Jurkat, Clone E6-1 (cell line): ENCODE results near the gene MYOCD.
A peak's percentile ranks its signal among the peaks of the same experiment; 100 is the strongest.

Experiments used
- DNase-seq: peaks from one replicate; pipeline ENCODE4 v3.0.0-alpha.2; 2011; ENCODE audit warnings: low read depth, low spot score
- H3K4me3 ChIP-seq: 2 replicates; pipeline ENCODE4 v1.5.1; 2011; ENCODE audit warnings: mild to moderate bottlenecking, low read length, control low read depth, moderate library complexity

Gene MYOCD

DNA sequence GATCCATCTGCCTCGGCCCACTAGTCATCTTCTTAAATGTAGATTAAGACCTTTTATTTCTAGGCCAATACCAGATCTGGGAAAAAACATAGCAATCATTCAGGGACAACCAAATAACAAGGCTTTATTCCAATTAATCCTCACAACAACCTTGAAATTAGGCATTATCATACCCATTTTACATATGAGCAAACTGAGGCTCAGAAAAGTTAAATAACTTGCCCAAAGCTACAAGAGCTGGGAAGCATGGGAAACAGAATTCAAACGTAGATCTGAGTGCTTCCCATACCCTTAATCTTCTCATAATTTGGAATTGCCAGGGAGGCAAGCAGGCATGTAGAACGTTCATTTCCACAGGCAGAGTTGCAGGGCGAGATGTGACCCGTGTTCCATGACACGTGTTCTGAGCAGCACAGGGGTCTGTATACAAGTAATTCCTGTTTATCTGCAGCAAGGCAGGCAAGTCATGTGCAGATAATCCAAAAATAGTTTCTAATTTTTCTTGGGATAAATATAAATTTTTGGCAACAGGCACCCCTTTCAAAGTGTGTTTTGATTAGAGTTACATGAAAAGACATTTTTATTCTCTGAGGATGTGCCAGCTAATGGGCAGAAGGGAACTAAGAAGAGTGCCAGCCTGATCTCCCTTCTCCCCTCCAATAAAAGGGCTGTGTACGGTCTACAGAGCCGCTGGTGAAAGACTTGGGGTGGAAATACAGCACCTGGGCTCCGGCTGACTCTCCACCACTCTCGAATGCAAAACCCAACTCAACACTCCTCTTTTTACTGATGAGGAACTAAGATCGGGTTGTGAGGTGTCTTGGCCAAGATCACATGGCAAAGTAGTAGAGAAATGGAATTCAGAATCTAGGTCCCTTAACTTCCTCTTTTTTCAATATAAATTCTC, 27.7 kb upstream of the MYOCD start:
- H3K4me3 ChIP-seq, result no peak overlapping the region
- DNase-seq, result no peak

DNA sequence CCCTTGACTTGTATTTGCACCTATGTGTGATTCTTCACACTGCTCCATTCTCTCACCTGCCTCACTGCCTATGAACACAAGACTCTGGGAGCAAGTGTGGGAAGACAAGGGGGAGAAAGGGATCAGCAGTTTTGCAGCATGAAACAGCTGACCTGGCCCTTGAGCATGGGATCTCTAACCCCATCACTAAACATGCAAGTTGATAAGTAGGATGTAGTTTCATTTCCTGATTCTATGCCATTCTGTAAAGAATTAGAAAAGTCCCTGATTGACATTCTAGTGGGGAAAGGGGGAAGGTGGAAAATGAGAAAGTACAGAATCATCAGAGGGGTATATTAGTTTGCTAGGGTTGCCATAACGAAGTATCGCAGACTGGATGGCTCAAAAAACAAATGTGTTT, 25.3 kb upstream of the MYOCD start:
- H3K4me3 ChIP-seq, result no peak overlapping the region
- no peak for DNase-seq

DNA sequence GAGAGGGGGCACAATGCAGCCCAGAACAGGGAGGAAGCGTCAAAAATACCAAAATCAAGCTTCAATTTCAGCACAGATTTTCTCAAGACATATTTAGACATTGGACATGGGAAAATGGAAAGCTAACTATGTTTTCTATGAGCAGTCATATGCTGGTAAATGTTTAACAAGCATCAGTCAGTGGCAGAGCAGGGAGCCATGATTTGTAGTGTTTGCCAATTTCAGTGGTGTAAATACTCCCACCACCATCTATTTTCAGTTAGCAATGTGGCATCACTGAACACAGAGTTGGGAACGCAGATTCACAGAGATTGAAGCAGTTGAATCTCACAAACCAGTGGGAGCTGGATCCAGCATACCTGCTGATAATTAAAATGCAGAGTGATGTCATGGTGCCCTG, 24.6 kb upstream of the MYOCD start:
- no peak for DNase-seq

DNA sequence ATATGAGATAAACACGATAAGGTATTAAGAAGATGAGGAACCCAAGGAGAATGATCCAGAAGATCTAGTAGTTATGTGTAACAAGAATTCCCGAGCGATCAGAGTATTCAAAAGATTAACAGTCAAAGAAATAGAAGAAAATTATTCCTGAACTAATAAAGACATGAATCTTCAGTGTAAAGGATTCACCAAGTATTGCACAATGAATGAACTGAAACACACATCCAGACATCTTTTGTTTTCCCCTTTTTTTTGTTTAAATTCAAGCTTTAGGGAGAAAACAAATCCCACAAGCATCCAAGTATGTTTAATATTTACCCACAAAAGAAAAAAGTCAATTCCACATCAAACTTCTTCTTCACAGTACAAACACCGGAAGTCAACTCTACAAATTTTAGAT, 23.7 kb upstream of the MYOCD start:
- DNase-seq, result peak; percentile 6
- no peak overlapping the region for H3K4me3 ChIP-seq

More for the DNA sequence above, 24.6 kb upstream of the MYOCD start:
- H3K4me3 ChIP-seq, result no peak overlapping the region

DNA sequence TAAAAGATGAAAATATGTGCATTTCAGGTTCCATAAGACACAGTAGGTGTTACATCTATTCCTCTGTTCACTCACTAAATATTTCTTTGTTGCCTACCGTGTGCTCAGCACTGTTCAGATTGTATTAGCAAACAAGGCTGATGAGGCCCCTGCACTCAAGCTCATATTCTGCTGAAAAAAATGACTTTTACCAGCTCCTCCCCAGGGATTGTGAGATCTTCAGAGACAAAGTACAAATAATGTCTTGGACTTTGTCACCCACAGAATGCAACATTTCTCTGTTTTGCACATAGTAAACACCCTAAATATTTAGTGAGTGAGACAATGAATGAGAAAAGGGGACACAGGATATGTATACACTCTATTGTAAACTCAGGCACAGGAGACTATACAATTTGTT, 21.9 kb upstream of the MYOCD start:
- DNase-seq, result no peak
- no peak overlapping the region for H3K4me3 ChIP-seq

DNA sequence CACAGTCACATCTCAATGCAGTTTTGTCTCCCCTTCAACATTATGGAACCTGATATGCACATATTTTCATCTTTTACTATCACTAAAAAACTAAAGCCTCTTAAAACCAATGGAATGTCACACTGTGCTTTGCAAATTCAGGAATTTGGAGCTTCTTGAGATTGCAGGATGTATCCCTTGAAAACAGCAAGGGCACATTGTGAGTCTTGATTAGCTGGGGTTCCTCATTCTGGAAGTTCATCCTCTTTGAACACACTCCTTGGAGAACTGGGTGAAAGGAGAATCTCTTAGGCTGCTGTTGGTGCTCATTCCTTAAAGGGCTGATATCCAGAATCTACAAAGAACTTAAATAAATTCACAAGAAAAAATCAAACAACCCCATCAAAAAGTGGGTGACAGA, 21.1 kb upstream of the MYOCD start:
- H3K4me3 ChIP-seq, result no peak overlapping the region
- no peak for DNase-seq

DNA sequence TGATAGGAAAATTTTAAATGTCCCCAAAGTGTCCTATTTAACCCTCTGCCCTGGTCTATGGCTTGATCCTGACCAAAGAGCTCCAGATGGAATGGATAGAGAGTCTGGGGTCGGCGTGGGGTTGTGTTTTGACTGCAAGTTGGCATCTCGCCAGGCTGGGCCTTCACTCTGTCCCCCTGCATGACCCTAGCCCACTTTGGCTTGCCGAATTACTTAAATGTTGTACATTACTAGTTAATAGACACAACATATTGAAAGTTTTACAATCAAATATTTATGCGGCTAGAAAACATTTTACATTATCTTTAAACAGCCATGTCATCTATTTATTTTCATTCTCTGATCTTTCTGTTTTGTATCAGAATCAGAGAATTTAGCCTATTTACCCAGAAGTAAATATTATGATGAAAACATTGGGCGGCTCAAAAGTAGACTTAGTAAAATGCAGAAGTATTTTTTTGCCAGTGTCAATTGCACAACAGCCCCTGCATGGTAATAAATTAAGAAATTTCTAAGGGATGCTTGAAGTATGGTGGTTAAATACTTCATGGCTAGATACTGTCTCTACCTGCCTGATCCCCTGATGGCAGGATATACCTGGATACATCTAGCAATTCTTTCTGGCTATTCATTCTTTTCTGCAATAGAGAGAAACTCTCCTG, 18.8 kb upstream of the MYOCD start:
- H3K4me3 ChIP-seq, result no peak overlapping the region
- DNase-seq, result no peak

DNA sequence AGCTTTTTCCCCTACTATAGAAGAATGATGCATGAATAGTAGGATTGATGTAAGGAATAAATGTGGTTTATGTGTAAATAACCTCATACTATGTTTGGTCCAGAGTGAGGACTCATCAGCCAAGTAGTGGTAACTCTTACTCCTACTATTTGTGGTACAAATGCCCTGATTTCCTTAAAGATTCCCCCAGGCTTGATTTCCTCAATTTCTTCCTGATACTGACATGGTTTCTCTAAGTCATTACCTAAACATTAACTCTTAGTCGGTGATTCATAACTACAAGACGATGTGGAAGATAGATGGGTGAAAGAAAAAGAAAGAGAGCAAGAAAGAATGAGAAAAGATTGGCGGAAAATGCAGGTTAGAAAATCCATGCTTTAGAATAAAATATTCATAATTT, 17.2 kb upstream of the MYOCD start:
- no peak overlapping the region for H3K4me3 ChIP-seq
- DNase-seq, result no peak

DNA sequence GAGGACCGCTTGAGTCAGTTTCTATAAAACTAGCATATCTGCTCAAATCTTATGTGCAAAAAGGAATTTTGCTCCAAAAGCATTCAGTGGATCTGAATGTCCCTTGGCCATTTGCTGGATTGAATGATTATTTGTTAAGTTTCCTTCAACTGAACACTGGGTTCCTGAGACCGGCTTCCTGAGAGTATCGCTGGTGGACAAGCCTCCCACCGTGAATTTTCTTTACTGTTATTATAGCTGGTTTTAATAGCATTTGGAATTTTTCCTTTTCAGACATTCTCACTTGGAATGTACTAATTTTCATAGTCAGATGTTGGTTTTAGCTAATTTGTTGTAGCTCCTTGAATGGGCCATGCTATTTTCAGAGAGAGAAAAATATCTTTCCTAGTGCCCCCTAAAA, 9.8 kb upstream of the MYOCD start:
- no peak overlapping the region for H3K4me3 ChIP-seq
- DNase-seq, result no peak

DNA sequence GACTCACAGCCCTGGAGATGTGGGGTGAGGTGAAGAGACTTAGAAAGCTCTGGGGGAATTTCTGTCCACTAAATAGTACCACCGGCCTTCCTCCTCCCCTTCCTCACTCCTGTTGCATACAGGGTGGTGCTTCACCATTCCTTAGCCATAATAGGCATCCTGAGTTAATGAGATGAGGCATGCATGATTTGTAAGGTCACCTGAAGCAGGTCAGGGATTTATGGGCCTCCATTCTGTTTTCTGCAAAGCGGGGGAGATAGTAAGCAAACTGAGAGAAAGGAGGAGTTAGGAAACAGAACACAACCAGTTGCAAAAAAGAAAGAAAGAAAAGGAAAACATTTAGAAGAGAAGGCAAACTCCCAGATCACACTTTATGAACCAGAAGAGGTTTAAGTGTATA, 9.3 kb upstream of the MYOCD start:
- H3K4me3 ChIP-seq, result no peak overlapping the region
- no peak for DNase-seq

DNA sequence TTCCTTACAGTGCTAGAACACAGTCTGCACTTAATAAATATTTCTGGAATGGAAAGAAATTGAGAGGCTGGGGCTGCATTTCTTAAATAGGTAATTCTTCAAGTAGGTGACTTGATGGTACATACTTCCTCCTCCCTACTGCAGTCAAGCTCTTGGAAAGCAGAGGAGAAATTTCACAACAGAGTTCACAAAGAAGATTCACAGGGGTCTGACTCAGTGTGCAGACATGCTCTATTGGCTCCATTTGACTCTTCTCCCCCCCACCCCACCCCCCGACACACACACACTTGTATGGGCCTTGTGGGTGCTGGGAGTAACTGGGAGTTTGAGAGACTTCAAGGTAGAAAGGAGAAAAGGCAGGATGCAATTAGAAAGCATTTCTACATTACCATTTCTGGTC, 6.2 kb upstream of the MYOCD start:
- no peak for DNase-seq
- no peak overlapping the region for H3K4me3 ChIP-seq

DNA sequence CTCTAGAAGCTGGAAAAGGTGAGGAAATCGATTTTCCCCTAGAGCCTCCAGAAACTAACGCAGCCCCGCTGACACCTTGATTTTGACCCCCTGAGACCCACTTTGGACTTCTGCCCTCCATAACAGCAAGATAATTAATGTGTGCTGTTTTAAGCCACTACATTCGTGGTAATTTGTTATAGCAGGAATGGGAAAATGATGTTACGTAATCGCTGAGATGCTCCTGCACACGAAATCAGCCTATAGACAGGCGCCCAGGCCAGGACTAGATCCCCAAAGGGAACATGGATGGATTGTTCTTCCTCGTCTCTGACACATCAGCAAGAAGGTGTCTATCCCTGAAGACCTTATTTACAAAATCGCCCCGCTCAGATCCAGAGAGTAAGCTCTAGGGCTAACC, 1.4 kb upstream of the MYOCD start:
- no peak for DNase-seq
- no peak overlapping the region for H3K4me3 ChIP-seq

DNA sequence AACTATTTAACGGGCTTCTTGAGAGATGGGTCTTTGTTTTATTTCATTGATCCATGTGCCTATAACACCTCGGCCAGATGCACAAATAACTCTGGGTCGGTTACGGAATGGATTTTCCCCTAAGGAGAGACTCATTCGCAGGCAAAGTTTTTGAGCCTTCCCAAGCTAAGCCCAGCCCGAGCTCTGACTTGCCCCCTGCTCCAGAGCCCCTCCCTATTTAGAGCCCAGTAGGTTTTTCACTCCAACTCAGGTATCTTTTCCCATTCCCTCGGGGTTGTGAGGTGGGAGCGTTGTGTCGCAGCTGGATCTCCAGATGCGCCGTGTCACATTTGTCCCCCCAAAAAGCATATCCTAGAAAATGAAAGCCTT, 812 bp upstream of the MYOCD start:
- H3K4me3 ChIP-seq, result no peak overlapping the region

DNA sequence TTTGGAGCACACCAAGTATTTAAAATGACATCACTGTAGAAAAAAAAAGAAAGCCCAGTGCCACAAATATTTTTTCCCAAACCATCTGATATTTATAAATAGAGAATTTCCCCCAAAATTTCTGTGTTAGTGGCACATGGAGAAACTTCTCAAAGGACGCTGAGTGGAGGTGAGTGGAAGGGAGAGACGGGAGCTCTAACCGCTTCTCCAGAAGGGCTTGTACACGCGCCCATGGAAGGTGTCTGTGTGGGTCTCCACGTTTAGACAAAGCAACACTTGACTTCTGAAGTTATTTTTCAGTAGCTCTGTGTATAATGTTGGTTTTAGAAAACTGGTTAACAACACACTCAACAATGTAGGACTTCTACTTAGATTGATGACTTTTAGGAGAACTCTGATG, 1.0 kb downstream of the MYOCD start:
- no peak for DNase-seq
- no peak overlapping the region for H3K4me3 ChIP-seq

More for the DNA sequence above, 812 bp upstream of the MYOCD start:
- DNase-seq, result no peak

DNA sequence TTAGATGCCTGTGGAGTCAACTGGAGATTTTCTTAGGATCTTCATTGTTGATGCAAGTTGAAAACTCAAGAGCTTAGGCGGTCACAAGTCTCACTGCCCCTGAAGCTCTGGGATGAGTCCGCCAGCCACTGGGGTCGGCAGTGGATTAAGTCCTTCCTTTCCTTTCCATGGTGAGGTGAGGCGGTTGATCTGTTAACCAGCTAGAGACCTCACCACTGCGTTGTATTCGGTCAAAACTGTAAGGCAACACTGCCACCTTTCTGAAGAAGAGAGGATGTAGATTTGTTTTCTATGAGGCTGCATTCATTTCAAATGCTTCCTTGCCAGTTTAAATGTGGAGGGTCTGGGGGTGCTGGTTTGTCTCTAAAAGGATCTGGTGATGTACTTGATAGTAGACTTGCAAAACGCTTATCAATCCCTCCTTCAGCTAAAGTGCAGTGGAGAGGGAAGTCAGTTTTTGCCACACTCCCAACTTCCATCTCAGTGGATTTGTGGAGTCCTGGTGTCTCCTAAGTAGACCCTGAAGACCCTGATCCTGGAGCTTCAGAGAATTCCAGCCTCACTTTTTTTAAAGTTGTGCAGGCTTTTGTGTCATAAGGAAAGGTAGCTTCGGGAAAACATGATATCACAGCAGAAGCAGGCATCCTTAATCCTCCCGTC, 1.7 kb downstream of the MYOCD start:
- no peak overlapping the region for H3K4me3 ChIP-seq
- peak; percentile 29 for DNase-seq

DNA sequence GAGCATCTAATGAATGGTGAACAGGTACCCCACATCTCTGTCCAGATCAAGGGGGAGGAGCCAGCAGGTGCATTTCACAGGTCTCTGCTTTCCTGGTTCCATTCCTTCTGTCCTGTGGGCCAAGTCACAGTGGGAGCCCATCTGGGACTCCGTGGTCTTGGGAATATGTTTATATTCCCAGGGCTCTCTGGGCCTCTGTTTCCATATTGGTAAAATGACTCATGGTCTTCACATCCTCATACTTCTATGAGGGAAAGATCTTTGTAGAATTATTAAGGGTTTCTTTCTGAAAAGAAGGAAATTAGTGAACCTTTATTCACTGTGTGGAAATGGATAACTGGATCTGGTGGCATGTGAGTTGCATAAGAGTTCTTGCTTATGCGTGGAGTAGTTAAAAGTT, 6.2 kb downstream of the MYOCD start:
- no peak overlapping the region for H3K4me3 ChIP-seq
- DNase-seq, result no peak

DNA sequence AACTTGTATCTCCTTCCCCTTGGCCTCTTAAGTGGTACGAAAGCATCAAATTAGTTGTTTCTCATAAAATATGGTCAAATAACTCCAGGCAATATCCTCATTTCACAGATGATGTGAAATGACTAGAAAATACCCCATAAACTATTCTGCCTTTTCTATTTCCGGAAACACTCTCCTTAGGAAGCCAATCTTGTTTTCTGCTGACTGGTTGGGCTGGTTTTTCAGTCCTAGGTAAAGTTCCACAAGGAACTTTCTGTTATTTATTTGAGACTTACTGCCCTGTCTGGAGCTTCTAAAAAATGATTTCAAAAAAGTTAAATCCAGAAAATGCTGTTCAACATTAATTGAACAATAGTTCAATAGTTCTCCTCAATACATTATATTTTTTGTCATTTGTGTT, 7.3 kb downstream of the MYOCD start:
- H3K4me3 ChIP-seq, result no peak overlapping the region
- no peak for DNase-seq

DNA sequence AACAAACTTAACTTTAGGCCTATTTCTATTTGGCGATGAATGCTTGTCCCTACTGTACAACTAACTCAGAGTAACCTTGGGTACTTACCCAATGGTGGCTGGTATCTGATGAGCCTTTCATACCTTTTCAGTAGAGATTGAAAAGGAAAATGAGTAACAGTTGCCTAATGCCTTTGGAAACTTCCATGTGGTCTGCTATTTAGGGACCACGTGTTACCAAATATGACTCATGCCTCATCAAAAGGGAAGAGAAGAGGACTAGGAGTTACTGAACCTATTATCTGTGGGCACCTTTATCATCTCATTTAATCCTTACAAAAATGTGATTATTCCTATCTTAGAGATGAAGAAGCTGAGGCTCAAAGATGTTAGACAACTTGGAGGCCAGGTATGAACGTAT, 8.1 kb downstream of the MYOCD start:
- H3K4me3 ChIP-seq, result no peak overlapping the region
- no peak for DNase-seq

DNA sequence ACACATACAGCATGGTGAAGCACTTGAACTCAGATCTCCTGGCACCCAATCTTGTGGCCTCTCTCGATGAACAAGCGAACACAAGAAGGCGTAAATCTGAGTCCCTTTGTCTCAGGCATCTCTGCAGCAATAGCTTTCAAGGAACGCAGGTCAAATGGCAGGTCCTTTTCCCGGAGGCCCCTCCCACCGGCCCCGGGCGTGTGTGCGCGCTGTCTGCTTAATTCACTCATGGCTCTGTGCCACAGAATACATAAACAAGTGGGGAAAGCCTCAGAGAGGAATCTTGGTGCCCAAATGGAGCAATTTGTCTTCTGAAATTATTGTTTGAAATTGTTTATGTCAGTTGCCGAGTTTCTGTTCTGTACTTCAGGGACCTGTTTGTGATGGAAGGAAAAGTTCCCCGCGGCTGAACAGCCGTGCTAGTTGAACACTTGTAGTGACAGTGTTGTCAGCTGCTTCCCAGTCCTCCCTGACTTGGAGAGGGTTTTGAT, 14.8 kb downstream of the MYOCD start:
- no peak for DNase-seq
- H3K4me3 ChIP-seq, result no peak overlapping the region

DNA sequence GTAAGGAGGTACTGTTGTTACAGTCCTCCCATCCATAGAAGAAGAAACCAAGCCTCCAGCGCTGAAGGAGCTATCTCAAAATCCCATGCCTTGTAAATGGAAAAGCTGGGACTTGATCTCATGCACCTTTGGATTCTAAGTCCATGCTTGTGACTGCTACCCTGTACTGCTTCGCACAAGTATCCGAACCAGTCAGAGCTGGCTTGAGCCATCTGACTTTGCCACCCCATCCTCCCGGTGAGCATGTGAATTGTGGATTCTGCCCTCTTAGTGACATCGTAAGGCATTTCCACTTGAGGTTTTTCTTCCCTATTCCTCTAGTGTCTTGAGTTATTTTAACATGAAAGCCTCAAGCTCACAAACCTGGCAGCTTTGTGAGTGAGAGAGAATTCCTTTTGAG, 15.3 kb downstream of the MYOCD start:
- no peak overlapping the region for H3K4me3 ChIP-seq
- no peak for DNase-seq
